Neural cell (in vitro differentiated cells): ENCODE results near the gene SSBP2.

Source experiments
- CTCF ChIP-seq: fragments of 450-650 bp; IDR thresholded peaks from 2 replicates; pipeline ENCODE4 v1.5.1; 2014; ENCODE audit warnings: antibody characterized with exemption, mild to moderate bottlenecking, moderate library complexity; ENCODE audit not compliant: poor library complexity, severe bottlenecking
- TF ChIP-seq, protein P1 (sequence below): IDR thresholded peaks from 2 replicates; pipeline ENCODE4 v1.6.1; 2012; ENCODE audit warnings: borderline replicate concordance

DNA sequence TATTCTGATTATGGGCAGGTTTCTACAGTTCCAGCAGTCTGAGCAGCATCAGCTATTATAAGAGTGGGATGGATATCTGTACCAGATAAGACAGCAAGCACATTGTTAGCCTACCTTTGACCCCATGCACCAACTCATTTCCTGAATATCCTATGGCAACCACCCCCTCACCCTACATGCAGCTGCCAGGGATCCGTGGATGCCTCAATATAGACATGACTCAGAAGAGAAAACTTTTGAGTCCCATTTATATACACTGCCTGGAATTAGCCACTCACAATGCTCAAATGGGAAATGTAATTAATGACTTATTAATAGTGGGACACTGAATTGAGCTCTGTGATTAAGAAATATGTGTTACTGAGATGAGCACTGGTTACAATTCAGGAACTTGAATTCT is 124.4 kb downstream of the SSBP2 start:
- TF ChIP-seq CTCF: no peak
- TF ChIP-seq, protein P1, sequence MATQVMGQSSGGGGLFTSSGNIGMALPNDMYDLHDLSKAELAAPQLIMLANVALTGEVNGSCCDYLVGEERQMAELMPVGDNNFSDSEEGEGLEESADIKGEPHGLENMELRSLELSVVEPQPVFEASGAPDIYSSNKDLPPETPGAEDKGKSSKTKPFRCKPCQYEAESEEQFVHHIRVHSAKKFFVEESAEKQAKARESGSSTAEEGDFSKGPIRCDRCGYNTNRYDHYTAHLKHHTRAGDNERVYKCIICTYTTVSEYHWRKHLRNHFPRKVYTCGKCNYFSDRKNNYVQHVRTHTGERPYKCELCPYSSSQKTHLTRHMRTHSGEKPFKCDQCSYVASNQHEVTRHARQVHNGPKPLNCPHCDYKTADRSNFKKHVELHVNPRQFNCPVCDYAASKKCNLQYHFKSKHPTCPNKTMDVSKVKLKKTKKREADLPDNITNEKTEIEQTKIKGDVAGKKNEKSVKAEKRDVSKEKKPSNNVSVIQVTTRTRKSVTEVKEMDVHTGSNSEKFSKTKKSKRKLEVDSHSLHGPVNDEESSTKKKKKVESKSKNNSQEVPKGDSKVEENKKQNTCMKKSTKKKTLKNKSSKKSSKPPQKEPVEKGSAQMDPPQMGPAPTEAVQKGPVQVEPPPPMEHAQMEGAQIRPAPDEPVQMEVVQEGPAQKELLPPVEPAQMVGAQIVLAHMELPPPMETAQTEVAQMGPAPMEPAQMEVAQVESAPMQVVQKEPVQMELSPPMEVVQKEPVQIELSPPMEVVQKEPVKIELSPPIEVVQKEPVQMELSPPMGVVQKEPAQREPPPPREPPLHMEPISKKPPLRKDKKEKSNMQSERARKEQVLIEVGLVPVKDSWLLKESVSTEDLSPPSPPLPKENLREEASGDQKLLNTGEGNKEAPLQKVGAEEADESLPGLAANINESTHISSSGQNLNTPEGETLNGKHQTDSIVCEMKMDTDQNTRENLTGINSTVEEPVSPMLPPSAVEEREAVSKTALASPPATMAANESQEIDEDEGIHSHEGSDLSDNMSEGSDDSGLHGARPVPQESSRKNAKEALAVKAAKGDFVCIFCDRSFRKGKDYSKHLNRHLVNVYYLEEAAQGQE: no peak
